Stomach smooth muscle (tissue), 2 donors: Measurements from ENCODE around the gene RNASET2.
"Not testable (repeated sequence)": the region's sequence is repeated elsewhere in the genome, so short reads cannot be mapped to it uniquely, and the experiment has no call there.

Experiments
- H3K27ac ChIP-seq: one replicate; pipeline ENCODE4 v1.7.0; 2013; ENCODE audit warnings: mild to moderate bottlenecking, low read length, inconsistent platforms
- H3K27me3 ChIP-seq, 2 donors: one replicate each; pipeline ENCODE4 v1.7.0; 2013; ENCODE audit warnings: low read length in 2 of 2; ENCODE audit not compliant: insufficient read depth in 2 of 2, control insufficient read depth in 1 of 2
- H3K36me3 ChIP-seq, 2 donors: one replicate each; pipeline ENCODE4 v1.7.0; 2013; ENCODE audit warnings: low read length in 2 of 2; ENCODE audit not compliant: control insufficient read depth in 2 of 2, insufficient read depth in 2 of 2
- H3K4me1 ChIP-seq: one replicate; pipeline ENCODE4 v1.7.0; 2013; ENCODE audit warnings: low read length; ENCODE audit not compliant: control insufficient read depth, insufficient read depth
- H3K4me3 ChIP-seq, 2 donors: one replicate each; pipeline ENCODE4 v1.7.0; 2013; ENCODE audit warnings: low read length in 2 of 2
- H3K9ac ChIP-seq, 2 donors: one replicate each; pipeline ENCODE4 v1.7.0; 2013; ENCODE audit warnings: low read length in 2 of 2, mild to moderate bottlenecking in 1 of 2
- H3K9me3 ChIP-seq, 2 donors: one replicate each; pipeline ENCODE4 v1.7.0; 2013; ENCODE audit warnings: low read length in 2 of 2; ENCODE audit not compliant: control insufficient read depth in 2 of 2
- donor health status: healthy.
- donor health status: Pancreatic carcinoma.

Gene RNASET2

GRCh38 chr6:166954118-166954713 lies 2.1 kb downstream of the RNASET2 start:
- Histone ChIP-seq H3K27ac (no peak overlapping the region), H3K9me3 (no peaks in the 10 kb centered on the region), H3K4me3 (no peak overlapping the region), H3K36me3 (peaks cover 3 to 4% of the 10 kb centered on the region in 2 donors), H3K9ac (no peak overlapping the region), H3K4me1 (peaks cover 23% of the 10 kb centered on the region), H3K27me3 (no peaks in the 10 kb centered on the region)

GRCh38 chr6:166952567-166953486 lies 3.5 kb downstream of the RNASET2 start:
- Histone ChIP-seq H3K4me1 (peaks cover 23% of the 10 kb centered on the region), H3K36me3 (peaks cover 3 to 4% of the 10 kb centered on the region in 2 donors), H3K4me3 (no peak overlapping the region), H3K27ac (no peak overlapping the region), H3K27me3 (no peaks in the 10 kb centered on the region), H3K9me3 (no peaks in the 10 kb centered on the region), H3K9ac (no peak overlapping the region)

- H3K4me1 ChIP-seq: peaks cover 18% of the 10 kb centered on the region
- H3K36me3 ChIP-seq: peaks cover 3 to 4% of the 10 kb centered on the region in 2 donors
- no peak overlapping the region for H3K4me3 ChIP-seq
- no peak overlapping the region for H3K9ac ChIP-seq
- no peak overlapping the region for H3K27ac ChIP-seq
- H3K9me3 ChIP-seq: no peaks in the 10 kb centered on the region
- no peaks in the 10 kb centered on the region for H3K27me3 ChIP-seq
Measured at GRCh38 chr6:166952121-166952520, 4.2 kb downstream of the RNASET2 start.

GRCh38 chr6:166951670-166952060 lies 4.7 kb downstream of the RNASET2 start:
- Histone ChIP-seq H3K4me3 (no peak overlapping the region), H3K27ac (no peak overlapping the region), H3K9ac (no peak overlapping the region), H3K36me3 (peaks cover 3 to 4% of the 10 kb centered on the region in 2 donors), H3K9me3 (no peaks in the 10 kb centered on the region), H3K27me3 (no peaks in the 10 kb centered on the region), H3K4me1 (peaks cover 14% of the 10 kb centered on the region)

- Histone ChIP-seq H3K4me1 (peaks cover 10% of the 10 kb centered on the region), H3K4me3 (peak overlapping the region in 1 of 2 donors; percentile 31)
- H3K27me3 ChIP-seq, H3K9me3 ChIP-seq, H3K36me3 ChIP-seq, H3K27ac ChIP-seq, H3K9ac ChIP-seq: not testable (repeated sequence)
Measured at GRCh38 chr6:166950892-166951669, 5.3 kb downstream of the RNASET2 start.

GRCh38 chr6:166950443-166950821 lies 5.9 kb downstream of the RNASET2 start:
- H3K9ac ChIP-seq: no peak overlapping the region
- no peaks in the 10 kb centered on the region for H3K9me3 ChIP-seq
- H3K4me3 ChIP-seq: no peak overlapping the region
- H3K4me1 ChIP-seq: peaks cover 4% of the 10 kb centered on the region
- H3K27ac ChIP-seq: no peak overlapping the region
- no peaks in the 10 kb centered on the region for H3K27me3 ChIP-seq
- peaks cover 4 to 5% of the 10 kb centered on the region in 2 donors for H3K36me3 ChIP-seq

GRCh38 chr6:166949528-166950442 lies 6.6 kb downstream of the RNASET2 start:
- Histone ChIP-seq H3K27ac (no peak overlapping the region), H3K36me3 (peaks cover 5 to 6% of the 10 kb centered on the region in 2 donors), H3K27me3 (no peaks in the 10 kb centered on the region), H3K9me3 (no peaks in the 10 kb centered on the region), H3K9ac (no peak overlapping the region), H3K4me1 (peaks cover 2% of the 10 kb centered on the region), H3K4me3 (no peak overlapping the region)

GRCh38 chr6:166948724-166949123 lies 7.6 kb downstream of the RNASET2 start:
- H3K4me1 ChIP-seq, H3K27ac ChIP-seq, H3K9ac ChIP-seq, H3K27me3 ChIP-seq, H3K9me3 ChIP-seq, H3K36me3 ChIP-seq, H3K4me3 ChIP-seq: not testable (repeated sequence)

GRCh38 chr6:166947251-166947650 lies 9.1 kb downstream of the RNASET2 start:
- H3K4me1 ChIP-seq: peaks cover 2% of the 10 kb centered on the region
- H3K27ac ChIP-seq: no peak overlapping the region
- peaks cover 5 to 8% of the 10 kb centered on the region in 2 donors for H3K36me3 ChIP-seq
- H3K4me3 ChIP-seq: no peak overlapping the region
- no peak overlapping the region for H3K9ac ChIP-seq
- H3K9me3 ChIP-seq: no peaks in the 10 kb centered on the region
- no peaks in the 10 kb centered on the region for H3K27me3 ChIP-seq

GRCh38 chr6:166946125-166946524 lies 10.2 kb downstream of the RNASET2 start:
- Histone ChIP-seq H3K9me3 (no peaks in the 10 kb centered on the region), H3K36me3 (peaks cover 3 to 6% of the 10 kb centered on the region in 2 donors), H3K9ac (no peak overlapping the region), H3K4me3 (no peak overlapping the region), H3K27ac (no peak overlapping the region), H3K27me3 (no peaks in the 10 kb centered on the region), H3K4me1 (peaks cover under 1% of the 10 kb centered on the region)
